Testis (tissue), 3 donors: Measurements from ENCODE around the gene FANCE. TPM values are rescaled to one million over a fixed set of nuclear protein-coding genes. Genes with fewer than 3 reads are reported as not detected.
"Not testable (repeated sequence)": the region's sequence is repeated elsewhere in the genome, so short reads cannot be mapped to it uniquely, and the experiment has no call there.

Source experiments
- DNase-seq: peaks from one replicate; pipeline ENCODE4 v3.0.0-alpha.2; 2019
- H3K27ac ChIP-seq, 2 donors: fragments of 200-600 bp; sonication (generic); one replicate each; pipeline ENCODE4 v1.5.1; 2019
- H3K27me3 ChIP-seq: fragments of 200-600 bp; sonication (generic); one replicate; pipeline ENCODE4 v1.5.1; 2019
- H3K36me3 ChIP-seq: fragments of 200-600 bp; sonication (generic); one replicate; pipeline ENCODE4 v1.5.1; 2017; ENCODE audit warnings: low read depth; ENCODE audit errors: missing control alignments
- H3K4me1 ChIP-seq: fragments of 200-600 bp; sonication (generic); one replicate; pipeline ENCODE4 v1.5.1; 2019
- H3K4me3 ChIP-seq, 2 donors: fragments of 200-600 bp; sonication (generic); one replicate each; pipeline ENCODE4 v1.5.1; 2017 to 2019
- H3K9me3 ChIP-seq: fragments of 200-600 bp; sonication (generic); one replicate; pipeline ENCODE4 v1.5.1; 2017
- CTCF ChIP-seq, 3 experiments: fragments of 450-650 bp in 2 of 3; fragments of 200-600 bp in 1 of 3; sonication (generic) in 1 of 3; IDR thresholded peaks; one replicate each; pipeline ENCODE4 v1.5.1; 2016 to 2019; ENCODE audit warnings: antibody characterized with exemption in 3 of 3, mild to moderate bottlenecking in 2 of 3, moderate library complexity in 1 of 3
- POLR2A ChIP-seq: fragments of 450-650 bp; IDR thresholded peaks from one replicate; pipeline ENCODE4 v1.6.1; 2017; ENCODE audit warnings: antibody characterized with exemption, mild to moderate bottlenecking, moderate library complexity
- WGBS, 2 donors: methylation state at CpG; one replicate each; pipeline ENCODE4 v1.1.5; 2018; 5-methylcytosine and 5-hydroxymethylcytosine counted together
- intact Hi-C: fragments of 100-400 bp; cut with DNase I; formaldehyde crosslinking; loops from one replicate; pipeline ENCODE4 v1.15.1; 2023; ENCODE audit warnings: low total_unique reads
- polyA plus RNA-seq: library from polyadenylated mRNA; stranded (reverse); fragments of 350-450 nt; fragmentation: Illumina TruSeq; extraction: RNeasy Lipid Tissue Mini Kit (QIAGEN cat#74804); gene quantifications from one replicate; pipeline ENCODE4 v1.2.3, GENCODE V29; 2014; ENCODE audit warnings: low read depth, low replicate concordance; ENCODE audit not compliant: insufficient read depth
- total RNA-seq, 2 donors: library from RNA; depleted of rRNA; stranded (reverse); fragments of >200 nt; gene quantifications; one replicate each; pipeline ENCODE4 v1.2.3, GENCODE V29; 2016

Gene FANCE
- total and polyA plus RNA-seq, 3 donors from 2014 or later: 14.1 to 18.0 (median 15.0) TPM

DNA sequence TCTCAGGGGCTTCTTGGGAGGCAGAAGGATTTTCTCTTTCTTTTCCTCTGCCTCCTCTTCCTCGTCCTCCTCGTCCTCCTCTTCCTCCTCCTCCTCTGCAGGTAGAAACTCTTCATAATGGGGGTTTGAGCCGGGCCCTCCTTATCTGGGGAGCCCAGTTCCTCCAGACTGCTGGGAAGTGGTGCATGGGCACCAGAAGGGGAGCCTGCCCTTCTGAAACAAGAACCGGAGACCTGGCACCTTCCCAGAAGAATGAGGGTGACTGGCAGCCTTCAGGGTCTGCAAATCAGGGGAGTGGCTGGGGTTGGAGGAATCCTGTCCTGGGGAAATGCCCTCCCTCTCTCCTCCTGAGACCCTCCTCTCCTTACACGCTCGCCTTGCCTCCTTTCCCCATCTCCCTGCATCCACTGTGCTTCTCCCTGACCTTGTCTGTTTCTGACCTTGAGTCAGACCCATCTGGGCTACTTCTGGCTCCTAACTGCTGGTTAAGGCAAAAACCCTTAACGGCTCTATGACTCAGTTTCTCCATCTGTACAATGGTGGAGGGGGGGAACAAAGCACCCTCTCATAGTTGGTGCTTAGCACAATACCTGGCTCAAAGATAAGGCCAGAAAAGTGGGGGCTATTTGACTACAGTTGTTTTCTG is 58.9 kb downstream of the FANCE start:
- Histone ChIP-seq H3K36me3 (no peaks in the 10 kb centered on the region), H3K27me3 (no peaks in the 10 kb centered on the region), H3K4me1 (no peaks in the 10 kb centered on the region), H3K9me3 (no peaks in the 10 kb centered on the region), H3K27ac (no peak overlapping the region), H3K4me3 (no peak overlapping the region)
- no peak for TF ChIP-seq CTCF (IDR thresholded peaks at IDR 0.05)
- no peak for TF ChIP-seq POLR2A
- intact Hi-C loops: no loop called here
- no peak for DNase-seq
- 52 to 62% methylated on average over 6 to 7 of the region's 7 CpGs for WGBS, 2 donors

DNA sequence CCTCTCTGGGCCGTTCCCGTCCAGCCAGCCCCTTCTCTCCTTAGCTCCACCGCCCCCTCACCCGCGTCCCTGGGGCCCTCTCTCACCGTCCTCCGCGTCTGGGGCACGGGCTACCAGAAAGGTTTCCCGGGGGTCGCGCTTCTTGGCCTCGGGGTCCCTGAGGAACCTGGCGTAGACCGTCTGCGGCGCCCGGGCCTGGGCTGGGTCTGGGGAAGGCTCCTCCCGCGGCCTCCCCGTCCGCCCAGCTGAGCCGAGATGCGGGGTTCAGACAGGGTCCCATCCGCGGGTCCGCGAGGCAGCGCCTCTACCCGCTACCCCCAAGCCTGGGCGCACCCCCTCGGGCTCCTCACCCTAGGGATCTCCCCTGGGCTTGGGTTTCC is 59.4 kb downstream of the FANCE start:
- Histone ChIP-seq H3K27ac (no peak overlapping the region), H3K9me3 (no peaks in the 10 kb centered on the region), H3K27me3 (no peaks in the 10 kb centered on the region), H3K4me3 (no peak overlapping the region), H3K4me1 (no peaks in the 10 kb centered on the region), H3K36me3 (no peaks in the 10 kb centered on the region)
- WGBS, 2 donors: 9 to 14% methylated on average over 26 to 31 of the region's 32 CpGs
- intact Hi-C loops: no loop called here
- TF ChIP-seq POLR2A (no peak), CTCF (IDR thresholded peaks at IDR 0.05) (no peak)
- DNase-seq: no peak

- no peaks in the 10 kb centered on the region for H3K4me1 ChIP-seq
- WGBS, 2 donors: 7 to 18% methylated on average over 11 to 26 of the region's 26 CpGs
- no peaks in the 10 kb centered on the region for H3K27me3 ChIP-seq
- peak overlapping the region in 1 of 2 donors; percentile 18 for H3K4me3 ChIP-seq
- DNase-seq: no peak
- TF ChIP-seq POLR2A: no peak
- no peak for TF ChIP-seq CTCF (IDR thresholded peaks at IDR 0.05)
- no peaks in the 10 kb centered on the region for H3K36me3 ChIP-seq
- H3K27ac ChIP-seq: no peak overlapping the region
- intact Hi-C loops: no loop called here
- H3K9me3 ChIP-seq: no peaks in the 10 kb centered on the region
Observed at GRCh38 chr6:35512006-35512405, 59.9 kb downstream of the FANCE start.

GRCh38 chr6:35512740-35513139 is 60.6 kb downstream of the FANCE start, which contains the start of gene TULP1:
Gene TULP1 (minus strand): TSS chr6:35512896. CDS start chr6:35512858, 38 bp downstream.
- Histone ChIP-seq H3K27me3 (no peaks in the 10 kb centered on the region), H3K36me3 (no peaks in the 10 kb centered on the region), H3K4me3 (peak within 1 kb of the TSS in 1 of 2 donors; percentile 18), H3K4me1 (no peaks in the 10 kb centered on the region), H3K27ac (no peak within 1 kb of the TSS), H3K9me3 (no peaks in the 10 kb centered on the region)
- DNase-seq: no peak
- 62 to 79% methylated on average over 7 to 10 of the region's 10 CpGs for WGBS, 2 donors
- intact Hi-C loops: no loop called here
- no peak for TF ChIP-seq CTCF (IDR thresholded peaks at IDR 0.05)
- no peak for TF ChIP-seq POLR2A

DNA sequence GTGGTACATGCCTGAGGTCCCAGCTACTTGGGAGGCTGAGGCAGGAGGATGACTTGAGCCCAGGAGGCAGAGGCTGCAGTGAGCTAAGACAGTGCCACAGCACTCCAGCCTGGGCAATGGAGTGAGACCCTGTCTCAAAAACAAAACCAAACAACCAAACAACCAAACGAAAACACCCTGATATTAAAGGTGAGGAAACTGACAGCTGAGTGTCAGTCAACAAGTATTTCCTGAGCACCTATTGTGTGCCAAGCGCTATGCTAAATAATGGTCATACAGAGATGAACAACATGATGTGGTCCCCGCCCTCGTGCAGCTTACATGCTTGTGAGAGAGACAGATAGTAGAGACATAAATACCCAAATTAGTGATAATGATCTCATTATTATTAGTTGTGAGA is 62.4 kb downstream of the FANCE start:
- no peaks in the 10 kb centered on the region for H3K9me3 ChIP-seq
- H3K4me3 ChIP-seq: no peak overlapping the region
- TF ChIP-seq CTCF (IDR thresholded peaks at IDR 0.05) (no peak), POLR2A (no peak)
- no peaks in the 10 kb centered on the region for H3K36me3 ChIP-seq
- no peaks in the 10 kb centered on the region for H3K4me1 ChIP-seq
- 85 to 90% methylated on average over 4 of the region's 4 CpGs for WGBS, 2 donors
- intact Hi-C loops: no loop called here
- DNase-seq: no peak
- no peaks in the 10 kb centered on the region for H3K27me3 ChIP-seq
- H3K27ac ChIP-seq: no peak overlapping the region

- H3K9me3 ChIP-seq, H3K36me3 ChIP-seq, H3K27me3 ChIP-seq, intact Hi-C loops, H3K27ac ChIP-seq, DNase-seq, H3K4me1 ChIP-seq, H3K4me3 ChIP-seq: not testable (repeated sequence)
- 81 to 82% methylated on average over 5 to 6 of the region's 6 CpGs for WGBS, 2 donors
Observed at GRCh38 chr6:35515939-35516338, 63.8 kb downstream of the FANCE start.
